ENCODE data around the gene ACOT7.

DNA sequence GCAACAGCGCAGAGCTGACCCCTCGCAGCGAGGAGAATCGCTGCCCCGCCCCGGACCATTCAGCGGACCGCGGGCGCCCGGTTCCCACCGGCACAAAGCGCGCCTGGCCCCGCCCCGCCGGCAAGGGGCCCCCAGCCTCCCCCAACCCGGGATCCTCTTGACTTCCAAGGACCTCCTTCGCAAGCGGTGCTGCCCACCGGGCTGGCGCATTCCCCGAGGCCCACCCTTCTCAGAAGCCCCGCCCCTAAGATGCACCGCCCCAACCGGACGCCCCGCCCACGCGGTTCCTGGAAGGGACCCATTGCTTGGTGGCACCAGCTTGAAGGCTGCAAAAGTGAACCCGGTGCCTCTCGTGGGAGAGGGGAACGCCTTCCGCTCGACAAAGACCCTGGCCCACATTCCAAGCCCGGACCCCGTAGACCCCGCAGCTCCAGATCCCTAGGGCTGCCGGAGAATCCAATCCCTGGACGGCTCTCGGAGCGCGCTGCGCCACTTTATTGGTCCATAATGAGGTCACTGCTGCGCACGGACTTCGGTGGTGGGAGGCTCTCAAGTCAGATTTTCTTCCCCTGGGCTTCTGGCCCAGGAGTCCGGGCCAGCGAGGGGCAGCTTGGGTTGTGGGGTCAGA, 147.6 kb downstream of the ACOT7 start:
- no peak for TF ChIP-seq POLR2AphosphoS5 (IDR thresholded peaks at IDR 0.05; ENCODE audit: borderline replicate concordance, low read depth, low read length)
- TF ChIP-seq EZH2 (IDR thresholded peaks at IDR 0.05), result no peak
